ENCODE data around the gene RPGRIP1. TPM values are rescaled to one million over a fixed set of nuclear protein-coding genes. Genes with fewer than 3 reads are reported as not detected.
A peak's percentile ranks its signal among the peaks of the same experiment; 100 is the strongest.

Gene RPGRIP1
- total and polyA plus RNA-seq, 9 of the 15 experiments (the other 6 are each of a cell fraction or from before 2014, with no cell fraction given), result 0.47 to 0.95 (median 0.65) TPM; not detected in 1

DNA sequence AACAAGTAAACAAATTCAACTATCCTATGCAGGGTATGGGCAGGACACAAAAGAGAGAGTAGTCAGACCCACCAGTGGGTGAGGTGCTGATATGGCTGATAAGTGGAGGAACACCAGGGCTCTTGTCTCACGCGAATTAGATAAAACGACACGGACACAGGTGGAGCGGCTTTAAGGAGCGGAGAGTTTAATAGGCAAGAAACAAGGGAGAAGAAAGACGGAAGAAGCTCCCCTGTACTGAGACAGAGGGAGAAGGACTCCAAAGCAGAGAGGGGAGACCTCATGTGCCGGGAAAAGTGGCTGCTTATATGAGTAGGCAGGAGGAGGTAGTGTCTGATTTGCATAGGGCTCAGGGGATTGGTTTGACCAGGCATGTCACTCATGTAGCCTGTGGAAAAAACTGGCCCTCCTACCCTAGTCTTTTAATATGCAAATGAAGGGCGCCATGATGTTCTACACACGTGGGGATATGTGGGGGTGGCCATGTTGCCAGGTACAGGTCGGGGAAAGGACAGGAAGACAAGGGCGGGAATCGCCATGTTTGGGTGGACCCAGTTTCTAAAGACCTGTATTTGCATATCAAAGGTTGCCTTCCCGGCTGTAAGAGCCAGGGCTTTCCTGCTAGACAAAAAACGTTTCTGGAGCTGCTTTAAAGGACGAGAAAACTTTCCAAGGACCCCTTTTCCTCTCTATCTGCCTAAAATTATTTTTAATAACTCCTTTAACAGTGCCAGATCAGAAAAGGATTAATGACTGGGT, 28.8 kb downstream of the RPGRIP1 start (continued):
- TF ChIP-seq RBBP5 (IDR thresholded peaks at IDR 0.05; ENCODE audit: borderline replicate concordance, insufficient read depth, low read length, poor library complexity, severe bottlenecking) (no peak), ETV5 (CRISPR knock-in tag; IDR thresholded peaks at IDR 0.05; ENCODE audit: low read depth) (no peak), MXI1 (IDR thresholded peaks at IDR 0.05; ENCODE audit: low read depth, low read length) (peak; percentile 89), SAP30 (IDR thresholded peaks at IDR 0.05; ENCODE audit: borderline replicate concordance, insufficient read depth, low read depth, low read length, poor library complexity, severe bottlenecking) (peak; percentile 69), ZNF324 (CRISPR knock-in tag; IDR thresholded peaks at IDR 0.05) (no peak), XRCC4 (IDR thresholded peaks at IDR 0.05; ENCODE audit: extremely low read depth, insufficient read depth, insufficient read length) (no peak), L3MBTL2 (IDR thresholded peaks at IDR 0.05) (peak; percentile 24; the same call in 1 of the 2 replicates), ZBTB1 (CRISPR knock-in tag; IDR thresholded peaks at IDR 0.05; ENCODE audit: borderline replicate concordance, low read depth) (no peak), RFX7 (CRISPR knock-in tag; IDR thresholded peaks at IDR 0.05) (no peak), GABPB1 (CRISPR knock-in tag; IDR thresholded peaks at IDR 0.05) (peak; percentile 26; the same call in 1 of the 2 replicates), HCFC1 (IDR thresholded peaks at IDR 0.05; ENCODE audit: low read depth, low read length) (peak; percentile 69), HMGXB4 (CRISPR knock-in tag; IDR thresholded peaks at IDR 0.05) (no peak)
- TF ChIP-seq, protein P1, sequence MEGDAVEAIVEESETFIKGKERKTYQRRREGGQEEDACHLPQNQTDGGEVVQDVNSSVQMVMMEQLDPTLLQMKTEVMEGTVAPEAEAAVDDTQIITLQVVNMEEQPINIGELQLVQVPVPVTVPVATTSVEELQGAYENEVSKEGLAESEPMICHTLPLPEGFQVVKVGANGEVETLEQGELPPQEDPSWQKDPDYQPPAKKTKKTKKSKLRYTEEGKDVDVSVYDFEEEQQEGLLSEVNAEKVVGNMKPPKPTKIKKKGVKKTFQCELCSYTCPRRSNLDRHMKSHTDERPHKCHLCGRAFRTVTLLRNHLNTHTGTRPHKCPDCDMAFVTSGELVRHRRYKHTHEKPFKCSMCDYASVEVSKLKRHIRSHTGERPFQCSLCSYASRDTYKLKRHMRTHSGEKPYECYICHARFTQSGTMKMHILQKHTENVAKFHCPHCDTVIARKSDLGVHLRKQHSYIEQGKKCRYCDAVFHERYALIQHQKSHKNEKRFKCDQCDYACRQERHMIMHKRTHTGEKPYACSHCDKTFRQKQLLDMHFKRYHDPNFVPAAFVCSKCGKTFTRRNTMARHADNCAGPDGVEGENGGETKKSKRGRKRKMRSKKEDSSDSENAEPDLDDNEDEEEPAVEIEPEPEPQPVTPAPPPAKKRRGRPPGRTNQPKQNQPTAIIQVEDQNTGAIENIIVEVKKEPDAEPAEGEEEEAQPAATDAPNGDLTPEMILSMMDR (IDR thresholded peaks at IDR 0.05 in 2 of 3, conservative IDR thresholded peaks at IDR 0.05 in 1 of 3; ENCODE audit: insufficient read depth in 2 of 3, low read depth in 1 of 3, low read length in 3 of 3), result no peak
- TF ChIP-seq, protein P2, sequence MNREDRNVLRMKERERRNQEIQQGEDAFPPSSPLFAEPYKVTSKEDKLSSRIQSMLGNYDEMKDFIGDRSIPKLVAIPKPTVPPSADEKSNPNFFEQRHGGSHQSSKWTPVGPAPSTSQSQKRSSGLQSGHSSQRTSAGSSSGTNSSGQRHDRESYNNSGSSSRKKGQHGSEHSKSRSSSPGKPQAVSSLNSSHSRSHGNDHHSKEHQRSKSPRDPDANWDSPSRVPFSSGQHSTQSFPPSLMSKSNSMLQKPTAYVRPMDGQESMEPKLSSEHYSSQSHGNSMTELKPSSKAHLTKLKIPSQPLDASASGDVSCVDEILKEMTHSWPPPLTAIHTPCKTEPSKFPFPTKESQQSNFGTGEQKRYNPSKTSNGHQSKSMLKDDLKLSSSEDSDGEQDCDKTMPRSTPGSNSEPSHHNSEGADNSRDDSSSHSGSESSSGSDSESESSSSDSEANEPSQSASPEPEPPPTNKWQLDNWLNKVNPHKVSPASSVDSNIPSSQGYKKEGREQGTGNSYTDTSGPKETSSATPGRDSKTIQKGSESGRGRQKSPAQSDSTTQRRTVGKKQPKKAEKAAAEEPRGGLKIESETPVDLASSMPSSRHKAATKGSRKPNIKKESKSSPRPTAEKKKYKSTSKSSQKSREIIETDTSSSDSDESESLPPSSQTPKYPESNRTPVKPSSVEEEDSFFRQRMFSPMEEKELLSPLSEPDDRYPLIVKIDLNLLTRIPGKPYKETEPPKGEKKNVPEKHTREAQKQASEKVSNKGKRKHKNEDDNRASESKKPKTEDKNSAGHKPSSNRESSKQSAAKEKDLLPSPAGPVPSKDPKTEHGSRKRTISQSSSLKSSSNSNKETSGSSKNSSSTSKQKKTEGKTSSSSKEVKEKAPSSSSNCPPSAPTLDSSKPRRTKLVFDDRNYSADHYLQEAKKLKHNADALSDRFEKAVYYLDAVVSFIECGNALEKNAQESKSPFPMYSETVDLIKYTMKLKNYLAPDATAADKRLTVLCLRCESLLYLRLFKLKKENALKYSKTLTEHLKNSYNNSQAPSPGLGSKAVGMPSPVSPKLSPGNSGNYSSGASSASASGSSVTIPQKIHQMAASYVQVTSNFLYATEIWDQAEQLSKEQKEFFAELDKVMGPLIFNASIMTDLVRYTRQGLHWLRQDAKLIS (CRISPR knock-in tag; IDR thresholded peaks at IDR 0.05), result no peak
- TF ChIP-seq, protein P3, sequence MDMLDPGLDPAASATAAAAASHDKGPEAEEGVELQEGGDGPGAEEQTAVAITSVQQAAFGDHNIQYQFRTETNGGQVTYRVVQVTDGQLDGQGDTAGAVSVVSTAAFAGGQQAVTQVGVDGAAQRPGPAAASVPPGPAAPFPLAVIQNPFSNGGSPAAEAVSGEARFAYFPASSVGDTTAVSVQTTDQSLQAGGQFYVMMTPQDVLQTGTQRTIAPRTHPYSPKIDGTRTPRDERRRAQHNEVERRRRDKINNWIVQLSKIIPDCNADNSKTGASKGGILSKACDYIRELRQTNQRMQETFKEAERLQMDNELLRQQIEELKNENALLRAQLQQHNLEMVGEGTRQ (CRISPR knock-in tag; IDR thresholded peaks at IDR 0.05), result peak; percentile 25; the same call in 1 of the 2 replicates
- TF ChIP-seq, protein P4, sequence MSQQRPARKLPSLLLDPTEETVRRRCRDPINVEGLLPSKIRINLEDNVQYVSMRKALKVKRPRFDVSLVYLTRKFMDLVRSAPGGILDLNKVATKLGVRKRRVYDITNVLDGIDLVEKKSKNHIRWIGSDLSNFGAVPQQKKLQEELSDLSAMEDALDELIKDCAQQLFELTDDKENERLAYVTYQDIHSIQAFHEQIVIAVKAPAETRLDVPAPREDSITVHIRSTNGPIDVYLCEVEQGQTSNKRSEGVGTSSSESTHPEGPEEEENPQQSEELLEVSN (IDR thresholded peaks at IDR 0.05; ENCODE audit: borderline replicate concordance in 1 of 2, extremely low read depth in 1 of 2, insufficient read depth in 1 of 2, insufficient read length in 1 of 2, low read depth in 1 of 2, low read length in 1 of 2, poor library complexity in 1 of 2, severe bottlenecking in 1 of 2), result peak; percentile 66 to 68
